BE2C (cell line): ENCODE data around the gene POU3F1.
A peak's percentile ranks its signal among the peaks of the same experiment; 100 is the strongest.
"Not testable (repeated sequence)": the region's sequence is repeated elsewhere in the genome, so short reads cannot be mapped to it uniquely, and the experiment has no call there.

Experiments
- DNase-seq: peaks from one replicate; pipeline ENCODE4 v3.0.0-alpha.2; 2020
- H3K27me3 ChIP-seq: fragments of 250-450 bp; sonication (Bioruptor Pico); 2 replicates; pipeline ENCODE4 v1.5.1; 2020; ENCODE audit warnings: mild to moderate bottlenecking
- H3K36me3 ChIP-seq: fragments of 250-450 bp; sonication (Bioruptor Pico); 2 replicates; pipeline ENCODE4 v1.5.1; 2020; ENCODE audit warnings: mild to moderate bottlenecking
- H3K4me1 ChIP-seq: fragments of 250-450 bp; sonication (Bioruptor Pico); 2 replicates; pipeline ENCODE4 v1.5.1; 2020
- H3K4me3 ChIP-seq: 2 replicates; pipeline ENCODE4 v1.5.1; 2011; ENCODE audit warnings: low read depth, low read length
- H3K9me3 ChIP-seq: fragments of 250-450 bp; sonication (Bioruptor Pico); 2 replicates; pipeline ENCODE4 v1.5.1; 2020
- CTCF ChIP-seq: IDR thresholded peaks from 2 replicates; pipeline ENCODE4 v1.5.1; 2012; ENCODE audit warnings: mild to moderate bottlenecking, low read depth, low read length

Gene POU3F1

GRCh38 chr1:38041936-38042834, 4.4 kb downstream of the POU3F1 start:
- Histone ChIP-seq H3K4me3 (no peak overlapping the region), H3K9me3 (no peaks in the 10 kb centered on the region), H3K27me3 (peaks cover 31% of the 10 kb centered on the region), H3K36me3 (no peaks in the 10 kb centered on the region), H3K4me1 (no peaks in the 10 kb centered on the region)
- DNase-seq: no peak
- no peak for TF ChIP-seq CTCF

GRCh38 chr1:38039331-38040088, 7.1 kb downstream of the POU3F1 start:
- no peaks in the 10 kb centered on the region for H3K4me1 ChIP-seq
- no peak for DNase-seq
- no peak overlapping the region for H3K4me3 ChIP-seq
- no peak for TF ChIP-seq CTCF
- H3K27me3 ChIP-seq: peaks cover 13% of the 10 kb centered on the region
- H3K9me3 ChIP-seq: no peaks in the 10 kb centered on the region
- H3K36me3 ChIP-seq: no peaks in the 10 kb centered on the region

- no peak overlapping the region for H3K4me3 ChIP-seq
- DNase-seq: no peak
- no peaks in the 10 kb centered on the region for H3K36me3 ChIP-seq
These were observed 7.7 kb downstream of the POU3F1 start for GRCh38 chr1:38038861-38039260.

GRCh38 chr1:38037221-38037939, 9.2 kb downstream of the POU3F1 start:
- H3K27me3 ChIP-seq: no peaks in the 10 kb centered on the region

More at GRCh38 chr1:38038861-38039260, 7.7 kb downstream of the POU3F1 start:
- Histone ChIP-seq H3K9me3 (no peaks in the 10 kb centered on the region), H3K27me3 (peaks cover 7% of the 10 kb centered on the region), H3K4me1 (no peaks in the 10 kb centered on the region)
- TF ChIP-seq CTCF: no peak

GRCh38 chr1:38034871-38035270, 11.7 kb downstream of the POU3F1 start:
- no peak overlapping the region for H3K4me3 ChIP-seq
- peaks cover 9% of the 10 kb centered on the region; the same call in 1 of the 2 replicates for H3K4me1 ChIP-seq
- H3K9me3 ChIP-seq: no peaks in the 10 kb centered on the region
- H3K27me3 ChIP-seq: no peaks in the 10 kb centered on the region
- H3K36me3 ChIP-seq: no peaks in the 10 kb centered on the region
- DNase-seq: no peak
- TF ChIP-seq CTCF: no peak

More at GRCh38 chr1:38037221-38037939, 9.2 kb downstream of the POU3F1 start:
- Histone ChIP-seq H3K9me3 (no peaks in the 10 kb centered on the region), H3K4me1 (no peaks in the 10 kb centered on the region), H3K4me3 (no peak overlapping the region), H3K36me3 (no peaks in the 10 kb centered on the region)
- peak; percentile 32 for DNase-seq
- TF ChIP-seq CTCF: peak; percentile 45

- not testable (repeated sequence) for H3K27me3 ChIP-seq, H3K4me3 ChIP-seq, DNase-seq, H3K9me3 ChIP-seq, H3K36me3 ChIP-seq
- peaks cover 28% of the 10 kb centered on the region for H3K4me1 ChIP-seq
These were observed 13.6 kb downstream of the POU3F1 start for GRCh38 chr1:38032992-38033391.
